IMR-90 (cell line): ENCODE measurements around the gene PSME3. TPM values are rescaled to one million over a fixed set of nuclear protein-coding genes. Genes with fewer than 3 reads are reported as not detected.

Experiments
- ATAC-seq: fragments of 200-7000 bp; cut with Tn5 transposase; 2 replicates; pipeline ENCODE4 v1.9.1; 2020; ENCODE audit warnings: low read depth, mild to moderate bottlenecking, moderate library complexity
- BruUV-seq: library from RNA; stranded (reverse); fragments of 400-500 nt; replicated peaks from 2 replicates; lab custom pipeline; 2021; lab: Mats Ljungman, UMichigan
- CTCF ChIA-PET: fragments of 300-600 bp; formaldehyde crosslinking; extraction: SDS; loops from one replicate; lab custom pipeline; 2021; ENCODE audit warnings: antibody characterized with exemption; lab: Yijun Ruan, JAX
- POLR2A ChIA-PET: fragments of 300-600 bp; sonication (Branson Sonifier 250); formaldehyde crosslinking; loops from one replicate; lab custom pipeline; 2022; ENCODE audit warnings: antibody characterized with exemption; ENCODE audit not compliant: unreplicated experiment; lab: Charles Lee
- DNase-seq: peaks from one replicate; pipeline ENCODE4 v3.0.0; 2013
- H2AFZ ChIP-seq: replicated peaks from 2 replicates; pipeline ENCODE3; 2013; ENCODE audit warnings: low read length, mild to moderate bottlenecking; ENCODE audit not compliant: poor library complexity
- H2AK5ac ChIP-seq: 2 replicates; pipeline ENCODE4 v1.6.1; 2013; ENCODE audit warnings: low read depth, low read length, inconsistent platforms
- H2AK9ac ChIP-seq: replicated peaks from 2 replicates; pipeline ENCODE3; 2013; ENCODE audit warnings: mild to moderate bottlenecking, low read depth, low read length, moderate library complexity; ENCODE audit not compliant: poor library complexity
- H2BK120ac ChIP-seq: 2 replicates; pipeline ENCODE4 v1.6.1; 2013; ENCODE audit warnings: low read depth, low read length, inconsistent platforms
- H2BK15ac ChIP-seq: 3 replicates; pipeline ENCODE4 v1.6.1; 2013; ENCODE audit warnings: low read depth, low read length, inconsistent platforms
- H2BK20ac ChIP-seq: 2 replicates; pipeline ENCODE4 v1.6.1; 2013; ENCODE audit warnings: low read depth, mild to moderate bottlenecking, inconsistent platforms, low read length, moderate library complexity
- H2BK5ac ChIP-seq: 2 replicates; pipeline ENCODE4 v1.6.1; 2013; ENCODE audit warnings: mild to moderate bottlenecking, low read depth, low read length, inconsistent platforms; ENCODE audit not compliant: poor library complexity, severe bottlenecking
- H3K14ac ChIP-seq: replicated peaks from 2 replicates; pipeline ENCODE4 v1.6.1; 2013; ENCODE audit warnings: low read depth, low read length, inconsistent platforms
- H3K18ac ChIP-seq: 2 replicates; pipeline ENCODE4 v1.6.1; 2013; ENCODE audit warnings: low read depth, low read length, control low read depth
- H3K23ac ChIP-seq: 2 replicates; pipeline ENCODE4 v1.6.1; 2013; ENCODE audit warnings: low read depth, low read length, inconsistent platforms
- H3K27ac ChIP-seq: 2 replicates; pipeline ENCODE4 v1.5.1; 2013; ENCODE audit warnings: mild to moderate bottlenecking, control low read depth, low read length; ENCODE audit not compliant: insufficient read depth
- H3K27me3 ChIP-seq: 2 replicates; pipeline ENCODE4 v1.6.1; 2013; ENCODE audit warnings: low read length; ENCODE audit not compliant: control insufficient read depth, insufficient read depth
- H3K36me3 ChIP-seq: 2 replicates; pipeline ENCODE4 v1.6.1; 2013; ENCODE audit warnings: low read length, mixed read lengths; ENCODE audit not compliant: control insufficient read depth, insufficient read depth
- H3K4ac ChIP-seq: 2 replicates; pipeline ENCODE4 v1.6.1; 2013; ENCODE audit warnings: low read depth, low read length, inconsistent platforms
- H3K4me1 ChIP-seq: 2 replicates; pipeline ENCODE4 v1.6.1; 2013; ENCODE audit warnings: low read length, mixed read lengths; ENCODE audit not compliant: control insufficient read depth, insufficient read depth
- H3K4me2 ChIP-seq: 2 replicates; pipeline ENCODE4 v1.6.1; 2013; ENCODE audit warnings: low read depth, mild to moderate bottlenecking, control low read depth, low read length, moderate library complexity
- H3K4me3 ChIP-seq: 2 replicates; pipeline ENCODE4 v1.5.1; 2013; ENCODE audit warnings: low read depth, mild to moderate bottlenecking, control low read depth, low read length, moderate library complexity; ENCODE audit not compliant: insufficient read depth
- H3K56ac ChIP-seq: 2 replicates; pipeline ENCODE4 v1.6.1; 2013; ENCODE audit warnings: low read length, inconsistent platforms; ENCODE audit not compliant: insufficient read depth; ENCODE audit errors: extremely low read depth
- H3K79me1 ChIP-seq, 2 experiments: 2 replicates each; pipeline ENCODE4 v1.6.1; 2013; ENCODE audit warnings: low read length in 2 of 2, inconsistent platforms in 1 of 2, low read depth in 1 of 2
- H3K9ac ChIP-seq: 2 replicates; pipeline ENCODE4 v1.6.1; 2013; ENCODE audit warnings: low read depth, low read length, control low read depth
- H3K9me1 ChIP-seq: 2 replicates; pipeline ENCODE4 v1.6.1; 2013; ENCODE audit warnings: low read length, inconsistent platforms; ENCODE audit not compliant: insufficient read depth
- H3K9me3 ChIP-seq: 2 replicates; pipeline ENCODE4 v1.6.1; 2013; ENCODE audit warnings: low read length; ENCODE audit not compliant: control insufficient read depth, insufficient read depth
- H4K20me1 ChIP-seq: 2 replicates; pipeline ENCODE4 v1.6.1; 2013; ENCODE audit warnings: low read length, inconsistent platforms; ENCODE audit not compliant: insufficient read depth
- H4K5ac ChIP-seq: 2 replicates; pipeline ENCODE4 v1.6.1; 2013; ENCODE audit warnings: mild to moderate bottlenecking, low read depth, low read length, control low read depth
- H4K8ac ChIP-seq, 2 experiments: 2 replicates each; pipeline ENCODE4 v1.6.1; 2013; ENCODE audit warnings: low read depth in 2 of 2, low read length in 2 of 2, control low read depth in 1 of 2, inconsistent platforms in 1 of 2
- H4K91ac ChIP-seq: 2 replicates; pipeline ENCODE4 v1.6.1; 2013; ENCODE audit warnings: low read depth, low read length, inconsistent platforms; ENCODE audit not compliant: insufficient read depth
- BHLHE40 ChIP-seq: fragments of 150-350 bp; IDR thresholded peaks from 2 replicates; pipeline ENCODE4 v1.6.1; 2016; ENCODE audit warnings: mild to moderate bottlenecking, low read depth, low read length
- CEBPB ChIP-seq: IDR thresholded peaks from 2 replicates; pipeline ENCODE4 v1.6.1; 2012; ENCODE audit warnings: low read depth, low read length, improper control_type of control experiment
- CHD1 ChIP-seq: IDR thresholded peaks from 2 replicates; pipeline ENCODE4 v1.6.1; 2012; ENCODE audit warnings: low read depth, low read length, improper control_type of control experiment
- CTCF ChIP-seq: conservative IDR thresholded peaks from 2 replicates; pipeline ENCODE4 v1.5.1; 2012; ENCODE audit warnings: mild to moderate bottlenecking, low read depth, low read length, improper control_type of control experiment
- ELK1 ChIP-seq: fragments of 150-350 bp; IDR thresholded peaks from 2 replicates; pipeline ENCODE4 v1.6.1; 2016; ENCODE audit warnings: low read depth, mild to moderate bottlenecking, low read length, moderate library complexity, borderline replicate concordance
- FOS ChIP-seq: fragments of 150-350 bp; IDR thresholded peaks from 2 replicates; pipeline ENCODE4 v1.6.1; 2016; ENCODE audit warnings: low read depth, low read length
- MAFK ChIP-seq: IDR thresholded peaks from 2 replicates; pipeline ENCODE4 v1.6.1; 2012; ENCODE audit warnings: low read depth, low read length, improper control_type of control experiment
- MAZ ChIP-seq: IDR thresholded peaks from 2 replicates; pipeline ENCODE4 v1.6.1; 2012; ENCODE audit warnings: low read depth, mild to moderate bottlenecking, low read length, improper control_type of control experiment, moderate library complexity, borderline replicate concordance
- MXI1 ChIP-seq: IDR thresholded peaks from 2 replicates; pipeline ENCODE4 v1.6.1; 2012; ENCODE audit warnings: low read depth, mild to moderate bottlenecking, low read length, moderate library complexity, borderline replicate concordance
- NFE2L2 ChIP-seq: fragments of 150-350 bp; IDR thresholded peaks from 2 replicates; pipeline ENCODE4 v1.6.1; 2016; ENCODE audit warnings: low read depth, mild to moderate bottlenecking, low read length
- RFX5 ChIP-seq: IDR thresholded peaks from 2 replicates; pipeline ENCODE4 v1.8.0; 2012; ENCODE audit warnings: low read depth, mild to moderate bottlenecking, low read length, moderate library complexity
- USF2 ChIP-seq: fragments of 150-350 bp; IDR thresholded peaks from 2 replicates; pipeline ENCODE4 v1.6.1; 2017; ENCODE audit warnings: mild to moderate bottlenecking, antibody characterized with exemption, low read length, low read depth
- WGBS, 2 experiments: methylation state at CpG; one replicate each; pipeline versions ENCODE4 v1.1.5 to v1.1.7; 2013; ENCODE audit warnings: missing lambda C conversion rate in 2 of 2; ENCODE audit not compliant: insufficient read length in 1 of 2; ENCODE audit errors: extremely low coverage in 2 of 2; 5-methylcytosine and 5-hydroxymethylcytosine counted together
- dilution Hi-C: fragments of 300-500 bp; cut with HindIII; formaldehyde crosslinking; loops from one replicate; pipeline ENCODE4 v1.14.3; 2018; ENCODE audit warnings: low sequenced_read_pairs; ENCODE audit not compliant: unreplicated experiment
- in situ Hi-C: fragments of 300-500 bp; cut with MboI; formaldehyde crosslinking; loops from 3 replicates; pipeline ENCODE4 v1.14.3; 2019; ENCODE audit warnings: low sequenced_read_pairs, inconsistent platforms, mixed read lengths
- intact Hi-C: fragments of 100-400 bp; cut with micrococcal nuclease; formaldehyde crosslinking; loops from 2 replicates; pipeline ENCODE4 v1.10.0; 2022
- polyA plus RNA-seq, 3 experiments: library from polyadenylated mRNA; depleted of rRNA; stranded (reverse); fragments of >200 nt; gene quantifications; 2 replicates each; pipeline ENCODE4 v1.2.3, GENCODE V29; 2012; ENCODE audit warnings: low replicate concordance in 1 of 3
- total RNA-seq: library from RNA; depleted of rRNA; stranded (reverse); fragments of >200 nt; gene quantifications from 2 replicates; pipeline ENCODE4 v1.2.3, GENCODE V29; 2012

PSME3 gene
- total and polyA plus RNA-seq, 2 of the 4 experiments (the other 2 are of a cell fraction), result 72.4 to 100 TPM

- no peak for ATAC-seq
- Histone ChIP-seq H3K9me1 (0 out of 2 replicates have a peak, but pooled peaks cover 6% of the 10 kb centered on the region), H3K56ac (no peak overlapping the region), H3K27ac (no peak overlapping the region), H3K4me1 (peaks cover 4% of the 10 kb centered on the region; the same call in 1 of the 2 replicates), H2AK9ac (no peak overlapping the region), H3K23ac (no peak overlapping the region), H3K14ac (no peak overlapping the region), H2AK5ac (no peak overlapping the region), H3K4me2 (no peak overlapping the region), H3K4ac (no peak overlapping the region), H4K5ac (no peak overlapping the region), H3K9ac (no peak overlapping the region), H2AFZ (no peak overlapping the region), H4K91ac (no peak overlapping the region), H2BK5ac (no peak overlapping the region), H3K9me3 (no peaks in the 10 kb centered on the region), H2BK20ac (no peak overlapping the region), H3K18ac (no peak overlapping the region), H2BK120ac (no peak overlapping the region), H3K36me3 (no peaks in the 10 kb centered on the region), H4K8ac (no peak overlapping the region), H3K79me1 (no peaks in the 10 kb centered on the region), H3K4me3 (no peak overlapping the region), H3K27me3 (peaks cover 23% of the 10 kb centered on the region), H4K20me1 (no peaks in the 10 kb centered on the region), H2BK15ac (no peak overlapping the region)
- 82% methylated on average over 3 of the region's 5 CpGs; no CpG with 5 or more reads in 1 of the 2 experiments for WGBS, 2 experiments
- no peak for DNase-seq
- intact Hi-C loops, result no loop called here
- BruUV-seq, result no TSS peak
- TF ChIP-seq RFX5 (no peak), CHD1 (no peak), FOS (no peak), BHLHE40 (no peak), CTCF (no peak), MAZ (no peak), NFE2L2 (no peak), CEBPB (no peak), MXI1 (no peak), MAFK (no peak), USF2 (no peak), ELK1 (no peak)
- in situ Hi-C loops, result no loop called here
- CTCF ChIA-PET, result no interaction called here
- POLR2A ChIA-PET, result no interaction called here
- dilution Hi-C loops, result no loop called here
These were observed 20.4 kb downstream of the PSME3 start for GRCh38 chr17:42853597-42853967.
